HEK293T (cell line): ENCODE results near the gene CCDC183.
"Not testable (repeated sequence)": the region's sequence is repeated elsewhere in the genome, so short reads cannot be mapped to it uniquely, and the experiment has no call there.

Source experiments
- BHLHE40 ChIP-seq: fragments of 450-650 bp; IDR thresholded peaks from 2 replicates; pipeline ENCODE4 v1.6.1; 2016; ENCODE audit warnings: mild to moderate bottlenecking, moderate library complexity, borderline replicate concordance
- FOXM1 ChIP-seq: fragments of 450-650 bp; IDR thresholded peaks from 2 replicates; pipeline ENCODE4 v1.6.1; 2017; ENCODE audit warnings: mild to moderate bottlenecking, borderline replicate concordance

DNA sequence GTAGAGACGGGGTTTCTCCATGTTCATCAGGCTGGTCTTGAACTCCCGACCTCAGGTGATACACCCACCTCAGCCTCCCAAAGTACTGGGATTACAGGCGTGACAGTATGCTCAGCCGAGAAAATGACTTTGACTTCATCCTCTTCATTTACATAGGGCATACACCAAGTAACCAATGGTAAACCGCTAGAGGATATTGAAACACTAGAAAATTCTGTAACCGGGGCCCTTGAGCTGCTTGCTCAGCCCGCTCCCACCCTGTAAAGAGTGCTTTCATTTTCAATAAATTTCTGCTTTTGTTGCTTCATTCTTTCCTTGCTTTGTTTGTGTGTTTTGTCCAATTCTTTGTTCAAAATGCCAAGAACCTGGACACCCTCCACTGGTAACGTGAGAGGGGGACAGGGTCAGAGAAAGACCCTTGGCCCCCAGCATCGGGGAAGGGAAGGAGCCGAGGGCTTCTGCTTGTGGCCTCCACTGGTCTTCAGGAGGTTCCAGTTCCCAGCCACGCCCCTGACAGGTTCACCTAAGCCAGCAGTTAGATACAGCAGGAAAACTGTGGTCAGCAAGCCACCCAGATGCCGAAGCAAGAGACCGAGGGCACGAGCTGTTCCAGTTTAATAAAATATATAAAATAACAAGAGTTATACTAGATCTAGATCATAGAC, 30.3 kb upstream of the CCDC183 start:
- not testable (repeated sequence) for TF ChIP-seq FOXM1, BHLHE40
